Lung (tissue), 12 donors: ENCODE results near the gene PEAR1. TPM values are rescaled to one million over a fixed set of nuclear protein-coding genes. Genes with fewer than 3 reads are reported as not detected.

Source experiments
- ATAC-seq: fragments of 200-7000 bp; cut with Tn5 transposase; one replicate; pipeline ENCODE4 v1.9.1; 2020; ENCODE audit warnings: moderate number of reproducible peaks; ENCODE audit not compliant: insufficient read depth, low FRiP score
- DNase-seq, 3 donors: peaks; one replicate each; pipeline ENCODE4 v3.0.0-alpha.2; 2013 to 2017
- H3K27ac ChIP-seq, 2 donors: one replicate each; pipeline ENCODE4 v1.5.1; 2013; ENCODE audit warnings: mild to moderate bottlenecking in 2 of 2, moderate library complexity in 2 of 2, control low read depth in 1 of 2, inconsistent platforms in 1 of 2, low read depth in 1 of 2, low read length in 1 of 2
- H3K27me3 ChIP-seq, 3 donors: one replicate each; pipeline ENCODE4 v1.5.1; 2013; ENCODE audit warnings: low read length in 2 of 3; ENCODE audit not compliant: control insufficient read depth in 3 of 3, insufficient read depth in 3 of 3
- H3K36me3 ChIP-seq, 4 donors: one replicate each; pipeline ENCODE4 v1.5.1; 2013; ENCODE audit warnings: low read length in 4 of 4, mild to moderate bottlenecking in 1 of 4, moderate library complexity in 1 of 4; ENCODE audit not compliant: control insufficient read depth in 4 of 4, insufficient read depth in 4 of 4
- H3K4me1 ChIP-seq, 5 donors: one replicate each; pipeline ENCODE4 v1.5.1; 2013; ENCODE audit warnings: low read length in 5 of 5, mild to moderate bottlenecking in 2 of 5, moderate library complexity in 1 of 5; ENCODE audit not compliant: control insufficient read depth in 5 of 5, insufficient read depth in 5 of 5
- H3K4me3 ChIP-seq: one replicate; pipeline ENCODE4 v1.5.1; 2013; ENCODE audit warnings: mild to moderate bottlenecking, control low read depth, moderate library complexity
- H3K9ac ChIP-seq, 2 donors: one replicate each; pipeline ENCODE4 v1.5.1; 2013; ENCODE audit warnings: low read length in 2 of 2, control low read depth in 1 of 2; ENCODE audit not compliant: insufficient read depth in 1 of 2
- H3K9me3 ChIP-seq, 4 donors: one replicate each; pipeline ENCODE4 v1.5.1; 2013; ENCODE audit warnings: low read length in 3 of 4, mild to moderate bottlenecking in 1 of 4, moderate library complexity in 1 of 4; ENCODE audit not compliant: control insufficient read depth in 4 of 4, insufficient read depth in 3 of 4
- CTCF ChIP-seq: IDR thresholded peaks from 2 replicates; pipeline ENCODE4 v1.5.1; 2012; ENCODE audit warnings: mild to moderate bottlenecking; ENCODE audit errors: control extremely low read depth, extremely low read depth
- WGBS, 2 donors: extraction: QIAGEN DNeasy Blood & Tissue Kit; methylation state at CpG; one replicate each; pipeline ENCODE4 v1.1.7; 2013; 5-methylcytosine and 5-hydroxymethylcytosine counted together
- polyA plus RNA-seq, 2 donors: library from polyadenylated mRNA; stranded (reverse); fragments of 200-250 nt; gene quantifications; one replicate each; pipeline ENCODE4 v1.2.1, GENCODE V29; 2013
- total RNA-seq, 2 donors: library from RNA; depleted of rRNA in 1 of 2; stranded (reverse); fragments of >200 nt in 1 of 2; gene quantifications; one replicate each; pipeline ENCODE4 v1.2.1, GENCODE V29; 2014 to 2021
- donor health status: control.
- donor health status: control.
- donor health status: Bipolar disorder and iron deficiency.
- donor health status: healthy.
- donor health status: DM: yes; HTN: yes; CAD: no.

PEAR1 gene
- total and polyA plus RNA-seq, 4 donors, result 7.6 to 15.3 (median 12.9) TPM

GRCh38 chr1:156895927-156896326 is 2.4 kb downstream of the PEAR1 start:
- no peak overlapping the region for H3K9ac ChIP-seq
- H3K4me3 ChIP-seq, result no peak overlapping the region
- ATAC-seq (no peak), DNase-seq (no peak)
- H3K4me1 ChIP-seq, result peaks cover 0 to 70% (median 21%) of the 10 kb centered on the region in 5 donors
- 84 to 89% methylated on average over 6 of the region's 6 CpGs for WGBS, 2 donors
- no peaks in the 10 kb centered on the region for H3K9me3 ChIP-seq
- peak overlapping the region; percentile 71 to 92 for H3K27ac ChIP-seq
- H3K27me3 ChIP-seq, result peaks cover 0 to 8% (median 0%) of the 10 kb centered on the region in 3 donors
- H3K36me3 ChIP-seq, result no peaks in the 10 kb centered on the region
- no peak for TF ChIP-seq CTCF

GRCh38 chr1:156896490-156897033 is 3.0 kb downstream of the PEAR1 start:
- H3K4me1 ChIP-seq, result peaks cover 0 to 76% (median 26%) of the 10 kb centered on the region in 5 donors
- H3K4me3 ChIP-seq, result no peak overlapping the region
- no peaks in the 10 kb centered on the region for H3K9me3 ChIP-seq
- H3K27ac ChIP-seq, result peak overlapping the region; percentile 71 to 92
- 80 to 86% methylated on average over 16 of the region's 16 CpGs for WGBS, 2 donors
- DNase-seq (no peak), ATAC-seq (peak; percentile 35)
- no peak for TF ChIP-seq CTCF
- no peaks in the 10 kb centered on the region for H3K36me3 ChIP-seq
- no peak overlapping the region for H3K9ac ChIP-seq
- peaks cover 0 to 3% (median 0%) of the 10 kb centered on the region in 3 donors for H3K27me3 ChIP-seq

- ATAC-seq, result no peak
- Histone ChIP-seq H3K4me1 (peaks cover 0 to 83% (median 32%) of the 10 kb centered on the region in 5 donors), H3K36me3 (no peaks in the 10 kb centered on the region), H3K9me3 (no peaks in the 10 kb centered on the region), H3K27ac (peak overlapping the region; percentile 10 to 89), H3K9ac (no peak overlapping the region), H3K4me3 (no peak overlapping the region), H3K27me3 (peaks cover 0 to 3% (median 0%) of the 10 kb centered on the region in 3 donors)
- no peak for TF ChIP-seq CTCF
- DNase-seq, result no peak
- WGBS, 2 donors, result 74 to 79% methylated on average over 14 of the region's 14 CpGs
These were observed 3.7 kb downstream of the PEAR1 start for GRCh38 chr1:156897078-156897825.
